ENCODE results near the gene IGFLR1. TPM values are rescaled to one million over a fixed set of nuclear protein-coding genes. Genes with fewer than 3 reads are reported as not detected.

IGFLR1 gene
- total and polyA plus RNA-seq, 2 of the 4 experiments (the other 2 are of a cell fraction): 0.72 to 2.7 TPM

DNA sequence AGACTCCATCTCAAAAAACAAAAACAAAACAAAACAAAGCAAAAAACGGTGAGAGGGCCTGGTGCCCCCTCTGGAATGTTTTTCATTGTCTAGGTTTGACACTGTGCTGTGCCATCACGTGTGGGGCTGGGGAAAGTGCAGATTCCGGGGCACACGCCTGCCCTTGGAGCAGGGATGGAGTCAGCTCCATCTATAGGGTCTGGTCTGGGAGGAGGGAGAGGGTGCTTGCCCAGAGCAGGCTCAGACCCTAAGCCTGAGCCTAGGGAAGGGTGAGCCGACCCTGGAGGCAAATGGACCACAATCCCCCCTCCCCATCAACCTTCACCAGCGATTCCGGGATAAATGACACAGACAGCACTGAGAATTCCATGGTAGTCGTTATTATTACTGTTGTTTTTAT, 48.8 kb downstream of the IGFLR1 start:
- ChIA-PET POLR2A (ENCODE audit: unreplicated experiment) (no interaction called here), CTCF (interaction anchor here (1.1 to 1.3 kb wide), 2 partner anchors 9 to 126 kb away, joined by 3 read pairs; no protein-coding TSS in a partner anchor)
- in situ Hi-C loops (cut with MboI; ENCODE audit: low sequenced_read_pairs) (no loop called here), intact Hi-C loops (cut with micrococcal nuclease) (loop anchor here (1.0 kb wide), 1 partner anchor 24 kb away; no protein-coding TSS in a partner anchor), dilution Hi-C loops (cut with HindIII; ENCODE audit: low sequenced_read_pairs, unreplicated experiment) (no loop called here)
- Histone ChIP-seq H3K4ac (ENCODE audit: low read depth, low read length) (no peak overlapping the region), H3K4me1 (ENCODE audit: control insufficient read depth, insufficient read depth, low read length) (peaks cover 3% of the 10 kb centered on the region; the same call in 1 of the 2 replicates), H4K20me1 (ENCODE audit: insufficient read depth, low read length) (no peaks in the 10 kb centered on the region), H3K79me1 (ENCODE audit: low read depth in 1 of 2, low read length in 2 of 2) (no peaks in the 10 kb centered on the region), H3K27me3 (ENCODE audit: control insufficient read depth, insufficient read depth, low read length) (peaks cover 2% of the 10 kb centered on the region; the same call in 1 of the 2 replicates), H3K14ac (replicated peaks; ENCODE audit: low read depth, low read length) (no peak overlapping the region), H2BK120ac (ENCODE audit: low read depth, low read length) (no peak overlapping the region), H2AFZ (replicated peaks; ENCODE audit: low read length, poor library complexity) (no peak overlapping the region), H3K27ac (ENCODE audit: insufficient read depth, low read length) (no peak overlapping the region), H2BK5ac (ENCODE audit: low read depth, low read length, poor library complexity, severe bottlenecking) (no peak overlapping the region), H4K5ac (ENCODE audit: low read depth, low read length) (no peak overlapping the region), H3K9me3 (ENCODE audit: control insufficient read depth, insufficient read depth, low read length) (no peaks in the 10 kb centered on the region), H2BK15ac (ENCODE audit: low read depth, low read length) (no peak overlapping the region), H3K23ac (ENCODE audit: low read depth, low read length) (no peak overlapping the region), H3K4me2 (ENCODE audit: low read depth, low read length) (no peak overlapping the region), H3K9ac (ENCODE audit: low read depth, low read length) (no peak overlapping the region), H3K4me3 (ENCODE audit: insufficient read depth, low read depth, low read length) (no peak overlapping the region), H3K36me3 (ENCODE audit: control insufficient read depth, insufficient read depth, low read length) (no peaks in the 10 kb centered on the region), H2BK20ac (ENCODE audit: low read depth, low read length) (no peak overlapping the region), H3K18ac (ENCODE audit: low read depth, low read length) (no peak overlapping the region), H2AK9ac (replicated peaks; ENCODE audit: low read depth, low read length, poor library complexity) (no peak overlapping the region), H3K56ac (ENCODE audit: extremely low read depth, insufficient read depth, low read length) (no peak overlapping the region), H4K91ac (ENCODE audit: insufficient read depth, low read depth, low read length) (no peak overlapping the region), H4K8ac (ENCODE audit: low read depth in 2 of 2, low read length in 2 of 2) (no peak overlapping the region), H3K9me1 (ENCODE audit: insufficient read depth, low read length) (no peaks in the 10 kb centered on the region), H2AK5ac (ENCODE audit: low read depth, low read length) (no peak overlapping the region)
- WGBS, 2 experiments (ENCODE audit: extremely low coverage in 2 of 2, insufficient read length in 1 of 2): no CpG with 5 or more reads among the region's 8 CpGs
- no TSS peak for BruUV-seq (replicated peaks)
- TF ChIP-seq SMC3 (IDR thresholded peaks at IDR 0.05; ENCODE audit: low read depth, low read length) (no peak), CHD1 (IDR thresholded peaks at IDR 0.05; ENCODE audit: low read depth, low read length) (no peak), RCOR1 (IDR thresholded peaks at IDR 0.05; ENCODE audit: insufficient replicate concordance, low read length) (no peak), CEBPB (IDR thresholded peaks at IDR 0.05; ENCODE audit: low read depth, low read length) (no peak), BHLHE40 (IDR thresholded peaks at IDR 0.05; ENCODE audit: low read depth, low read length) (no peak), MXI1 (IDR thresholded peaks at IDR 0.05; ENCODE audit: borderline replicate concordance, low read depth, low read length) (no peak), POLR2A (IDR thresholded peaks at IDR 0.05; ENCODE audit: low read depth, low read length) (no peak), RAD21 (IDR thresholded peaks at IDR 0.05; ENCODE audit: low read length) (no peak), FOS (IDR thresholded peaks at IDR 0.05; ENCODE audit: low read depth, low read length) (no peak)
- TF ChIP-seq, protein P1, sequence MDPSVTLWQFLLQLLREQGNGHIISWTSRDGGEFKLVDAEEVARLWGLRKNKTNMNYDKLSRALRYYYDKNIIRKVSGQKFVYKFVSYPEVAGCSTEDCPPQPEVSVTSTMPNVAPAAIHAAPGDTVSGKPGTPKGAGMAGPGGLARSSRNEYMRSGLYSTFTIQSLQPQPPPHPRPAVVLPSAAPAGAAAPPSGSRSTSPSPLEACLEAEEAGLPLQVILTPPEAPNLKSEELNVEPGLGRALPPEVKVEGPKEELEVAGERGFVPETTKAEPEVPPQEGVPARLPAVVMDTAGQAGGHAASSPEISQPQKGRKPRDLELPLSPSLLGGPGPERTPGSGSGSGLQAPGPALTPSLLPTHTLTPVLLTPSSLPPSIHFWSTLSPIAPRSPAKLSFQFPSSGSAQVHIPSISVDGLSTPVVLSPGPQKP (IDR thresholded peaks at IDR 0.05; ENCODE audit: borderline replicate concordance, low read depth, low read length): no peak
- TF ChIP-seq, protein P2, sequence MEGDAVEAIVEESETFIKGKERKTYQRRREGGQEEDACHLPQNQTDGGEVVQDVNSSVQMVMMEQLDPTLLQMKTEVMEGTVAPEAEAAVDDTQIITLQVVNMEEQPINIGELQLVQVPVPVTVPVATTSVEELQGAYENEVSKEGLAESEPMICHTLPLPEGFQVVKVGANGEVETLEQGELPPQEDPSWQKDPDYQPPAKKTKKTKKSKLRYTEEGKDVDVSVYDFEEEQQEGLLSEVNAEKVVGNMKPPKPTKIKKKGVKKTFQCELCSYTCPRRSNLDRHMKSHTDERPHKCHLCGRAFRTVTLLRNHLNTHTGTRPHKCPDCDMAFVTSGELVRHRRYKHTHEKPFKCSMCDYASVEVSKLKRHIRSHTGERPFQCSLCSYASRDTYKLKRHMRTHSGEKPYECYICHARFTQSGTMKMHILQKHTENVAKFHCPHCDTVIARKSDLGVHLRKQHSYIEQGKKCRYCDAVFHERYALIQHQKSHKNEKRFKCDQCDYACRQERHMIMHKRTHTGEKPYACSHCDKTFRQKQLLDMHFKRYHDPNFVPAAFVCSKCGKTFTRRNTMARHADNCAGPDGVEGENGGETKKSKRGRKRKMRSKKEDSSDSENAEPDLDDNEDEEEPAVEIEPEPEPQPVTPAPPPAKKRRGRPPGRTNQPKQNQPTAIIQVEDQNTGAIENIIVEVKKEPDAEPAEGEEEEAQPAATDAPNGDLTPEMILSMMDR (conservative IDR thresholded peaks at IDR 0.05; ENCODE audit: low read depth, low read length): no peak
- DNase-seq: no peak
- no peak for ATAC-seq (ENCODE audit: low read depth)
